Measurements from ENCODE around the gene GNAI1.

- no peak for TF ChIP-seq CTCF (conservative IDR thresholded peaks at IDR 0.05)
- TF ChIP-seq ZFX (IDR thresholded peaks at IDR 0.05), result no peak
These were observed 105.8 kb downstream of the GNAI1 start for GRCh38 chr7:80240265-80241025.
